Neural progenitor cell (in vitro differentiated cells): Measurements from ENCODE around the gene CORO7.

Source experiments
- CTCF ChIP-seq: fragments of 200-600 bp; sonication (generic); IDR thresholded peaks from 2 replicates; pipeline ENCODE4 v1.5.1; 2017; ENCODE audit warnings: antibody characterized with exemption, mild to moderate bottlenecking
- EZH2 ChIP-seq: fragments of 200-600 bp; sonication (generic); IDR thresholded peaks from 2 replicates; pipeline ENCODE4 v1.6.1; 2017; ENCODE audit warnings: antibody characterized with exemption, mild to moderate bottlenecking, moderate library complexity
- EZH2phosphoT487 ChIP-seq: fragments of 200-600 bp; sonication (generic); IDR thresholded peaks from 2 replicates; pipeline ENCODE4 v1.6.1; 2017; ENCODE audit warnings: antibody characterized with exemption

- TF ChIP-seq CTCF (no peak), EZH2 (no peak), EZH2phosphoT487 (no peak)
Measured at GRCh38 chr16:4425378-4426020, 9.1 kb upstream of the CORO7 start, which contains the start of gene DNAJA3.
